ENCODE measurements around the gene FER1L5.

FER1L5 gene

DNA sequence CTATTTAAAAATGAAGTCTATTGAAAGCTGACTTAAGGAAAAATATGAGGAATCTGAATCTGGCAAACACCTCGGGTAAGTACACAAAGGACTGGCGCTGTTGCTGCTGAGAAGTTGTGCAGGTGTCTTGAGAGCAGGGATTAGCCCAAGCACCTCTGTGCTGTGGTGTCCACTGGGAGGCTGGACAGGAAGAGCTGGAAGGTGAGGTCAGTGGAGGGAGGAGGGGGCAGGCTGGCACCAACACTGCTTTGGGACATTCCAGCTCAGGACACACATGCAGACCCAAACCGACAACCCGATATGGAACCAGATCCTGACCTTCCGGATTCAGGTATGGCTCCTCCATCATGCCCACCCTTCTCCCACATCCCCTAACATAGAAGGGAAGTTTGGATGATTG lies 20.6 kb downstream of the FER1L5 start:
- TF ChIP-seq, protein P1, sequence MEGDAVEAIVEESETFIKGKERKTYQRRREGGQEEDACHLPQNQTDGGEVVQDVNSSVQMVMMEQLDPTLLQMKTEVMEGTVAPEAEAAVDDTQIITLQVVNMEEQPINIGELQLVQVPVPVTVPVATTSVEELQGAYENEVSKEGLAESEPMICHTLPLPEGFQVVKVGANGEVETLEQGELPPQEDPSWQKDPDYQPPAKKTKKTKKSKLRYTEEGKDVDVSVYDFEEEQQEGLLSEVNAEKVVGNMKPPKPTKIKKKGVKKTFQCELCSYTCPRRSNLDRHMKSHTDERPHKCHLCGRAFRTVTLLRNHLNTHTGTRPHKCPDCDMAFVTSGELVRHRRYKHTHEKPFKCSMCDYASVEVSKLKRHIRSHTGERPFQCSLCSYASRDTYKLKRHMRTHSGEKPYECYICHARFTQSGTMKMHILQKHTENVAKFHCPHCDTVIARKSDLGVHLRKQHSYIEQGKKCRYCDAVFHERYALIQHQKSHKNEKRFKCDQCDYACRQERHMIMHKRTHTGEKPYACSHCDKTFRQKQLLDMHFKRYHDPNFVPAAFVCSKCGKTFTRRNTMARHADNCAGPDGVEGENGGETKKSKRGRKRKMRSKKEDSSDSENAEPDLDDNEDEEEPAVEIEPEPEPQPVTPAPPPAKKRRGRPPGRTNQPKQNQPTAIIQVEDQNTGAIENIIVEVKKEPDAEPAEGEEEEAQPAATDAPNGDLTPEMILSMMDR (conservative IDR thresholded peaks at IDR 0.05; ENCODE audit: low read length) = no peak
- no peak for TF ChIP-seq EZH2phosphoT487 (IDR thresholded peaks at IDR 0.05; ENCODE audit: borderline replicate concordance)
- no peak overlapping the region for H3K9ac ChIP-seq (ENCODE audit: low read depth, low read length, poor library complexity, severe bottlenecking)
- no peak overlapping the region for H3K4me2 ChIP-seq (ENCODE audit: low read depth, low read length, poor library complexity, severe bottlenecking)
- no peaks in the 10 kb centered on the region for H3K27me3 ChIP-seq (ENCODE audit: insufficient read depth, low read length, poor library complexity, severe bottlenecking)
- no peaks in the 10 kb centered on the region for H3K9me2 ChIP-seq (replicated peaks; ENCODE audit: low read depth, low read length)
- H3K4me1 ChIP-seq (ENCODE audit: insufficient read depth, low read length, poor library complexity, severe bottlenecking) = no peaks in the 10 kb centered on the region
- H3K9me3 ChIP-seq (ENCODE audit: insufficient read depth, low read depth, low read length) = no peaks in the 10 kb centered on the region
- H3F3A ChIP-seq (ENCODE audit: low read depth) = no peaks in the 10 kb centered on the region
- H3K79me2 ChIP-seq (ENCODE audit: insufficient read depth, low read length) = no peaks in the 10 kb centered on the region
- no peak overlapping the region for H2AFZ ChIP-seq (ENCODE audit: low read length)
- no peaks in the 10 kb centered on the region for H3K36me3 ChIP-seq (ENCODE audit: insufficient read depth, low read length)
- no peaks in the 10 kb centered on the region for H4K20me1 ChIP-seq (ENCODE audit: insufficient read depth, low read length, poor library complexity, severe bottlenecking)
- no peak overlapping the region for H3K4me3 ChIP-seq (ENCODE audit: low read length, poor library complexity, severe bottlenecking)

DNA sequence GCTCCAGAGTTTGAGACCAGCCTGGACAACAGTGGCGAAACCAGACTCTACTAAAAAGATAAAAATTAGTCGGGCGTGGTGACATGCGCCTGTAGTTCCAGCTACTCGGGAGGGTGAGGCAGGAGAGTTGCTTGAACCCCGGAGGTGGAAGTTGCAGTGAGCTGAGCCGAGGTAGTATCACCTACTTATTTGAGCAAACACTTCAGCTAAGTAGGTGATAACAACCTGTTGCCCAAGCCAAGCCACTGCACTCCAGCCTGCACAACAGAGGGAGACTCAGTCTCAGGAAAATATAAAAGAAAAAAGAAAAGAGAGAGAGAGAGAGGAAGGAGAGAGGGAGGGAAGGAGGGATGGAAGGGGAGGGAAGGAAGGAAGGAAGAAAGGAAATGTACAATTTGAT lies 21.3 kb downstream of the FER1L5 start:
- Histone ChIP-seq H2AFZ (ENCODE audit: low read length) (no peak overlapping the region), H3K79me2 (ENCODE audit: insufficient read depth, low read length) (no peaks in the 10 kb centered on the region), H3K27me3 (ENCODE audit: insufficient read depth, low read length, poor library complexity, severe bottlenecking) (no peaks in the 10 kb centered on the region), H3K36me3 (ENCODE audit: insufficient read depth, low read length) (no peaks in the 10 kb centered on the region), H3K4me2 (ENCODE audit: low read depth, low read length, poor library complexity, severe bottlenecking) (no peak overlapping the region), H3F3A (ENCODE audit: low read depth) (no peaks in the 10 kb centered on the region), H3K4me1 (ENCODE audit: insufficient read depth, low read length, poor library complexity, severe bottlenecking) (no peaks in the 10 kb centered on the region), H3K9me3 (ENCODE audit: insufficient read depth, low read depth, low read length) (no peaks in the 10 kb centered on the region), H3K9me2 (replicated peaks; ENCODE audit: low read depth, low read length) (no peaks in the 10 kb centered on the region), H3K4me3 (ENCODE audit: low read length, poor library complexity, severe bottlenecking) (no peak overlapping the region), H4K20me1 (ENCODE audit: insufficient read depth, low read length, poor library complexity, severe bottlenecking) (no peaks in the 10 kb centered on the region), H3K9ac (ENCODE audit: low read depth, low read length, poor library complexity, severe bottlenecking) (no peak overlapping the region)
- TF ChIP-seq, protein P1 (conservative IDR thresholded peaks at IDR 0.05; ENCODE audit: low read length) = no peak
- TF ChIP-seq EZH2phosphoT487 (IDR thresholded peaks at IDR 0.05; ENCODE audit: borderline replicate concordance) = no peak

DNA sequence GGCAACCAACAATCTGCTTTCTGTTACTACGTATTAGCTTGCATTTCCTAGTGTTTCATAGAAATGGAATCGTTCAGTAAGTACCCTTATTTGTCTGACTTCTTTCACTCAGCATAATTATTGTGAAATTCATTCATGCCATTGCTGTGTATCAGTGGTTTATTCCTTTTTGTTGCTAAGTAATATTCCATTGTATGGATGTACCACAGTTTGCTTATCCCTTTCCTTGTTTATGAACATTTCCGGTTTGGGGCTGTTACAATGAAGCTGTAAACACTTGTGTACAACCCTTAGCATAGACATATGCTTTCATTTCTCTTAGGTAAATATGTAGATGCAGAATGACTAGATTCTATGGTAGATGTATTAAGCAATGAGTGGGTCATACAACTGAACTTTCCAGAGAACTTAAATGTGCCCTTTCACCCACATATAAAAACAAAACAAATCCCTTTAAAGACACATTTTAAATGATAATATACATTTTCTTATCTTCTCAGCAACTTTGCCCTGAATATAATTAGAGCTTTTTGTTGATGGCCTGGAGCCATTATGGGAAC lies 21.9 kb downstream of the FER1L5 start:
- Histone ChIP-seq H2AFZ (ENCODE audit: low read length) (no peak overlapping the region), H3K4me1 (ENCODE audit: insufficient read depth, low read length, poor library complexity, severe bottlenecking) (no peaks in the 10 kb centered on the region), H3K4me3 (ENCODE audit: low read length, poor library complexity, severe bottlenecking) (no peak overlapping the region), H3K36me3 (ENCODE audit: insufficient read depth, low read length) (no peaks in the 10 kb centered on the region), H3K9ac (ENCODE audit: low read depth, low read length, poor library complexity, severe bottlenecking) (no peak overlapping the region), H3K9me2 (replicated peaks; ENCODE audit: low read depth, low read length) (no peaks in the 10 kb centered on the region), H3K4me2 (ENCODE audit: low read depth, low read length, poor library complexity, severe bottlenecking) (no peak overlapping the region), H4K20me1 (ENCODE audit: insufficient read depth, low read length, poor library complexity, severe bottlenecking) (no peaks in the 10 kb centered on the region), H3F3A (ENCODE audit: low read depth) (no peaks in the 10 kb centered on the region), H3K9me3 (ENCODE audit: insufficient read depth, low read depth, low read length) (no peaks in the 10 kb centered on the region), H3K79me2 (ENCODE audit: insufficient read depth, low read length) (no peaks in the 10 kb centered on the region), H3K27me3 (ENCODE audit: insufficient read depth, low read length, poor library complexity, severe bottlenecking) (no peaks in the 10 kb centered on the region)
- no peak for TF ChIP-seq EZH2phosphoT487 (IDR thresholded peaks at IDR 0.05; ENCODE audit: borderline replicate concordance)
- TF ChIP-seq, protein P1 (conservative IDR thresholded peaks at IDR 0.05; ENCODE audit: low read length) = no peak

All from Loucy (cell line).